Right ventricle myocardium superior (tissue), 1 donor: ENCODE data around the gene BBX. TPM values are rescaled to one million over a fixed set of nuclear protein-coding genes. Genes with fewer than 3 reads are reported as not detected.

ENCODE experiments used
- ATAC-seq: fragments of 200-7000 bp; cut with Tn5 transposase; one replicate; pipeline ENCODE4 v1.9.1; 2020; ENCODE audit warnings: mild to moderate bottlenecking; ENCODE audit not compliant: poor library complexity
- DNase-seq: peaks from one replicate; pipeline ENCODE4 v3.0.0-alpha.2; 2020
- intact Hi-C: fragments of 100-400 bp; cut with DNase I; formaldehyde crosslinking; loops from one replicate; pipeline ENCODE4 v1.11.2; 2022
- total RNA-seq: library from RNA; stranded (reverse); fragmentation: NEBNext Ultra II Directional; extraction: Animal tissue kit (Norgen Biotek cat#: 25700); gene quantifications from one replicate; pipeline ENCODE4 v1.2.1, GENCODE V29; 2021
- donor health status: DM: no; HTN: yes; CAD: no; lungs with severe emphysema.

The BBX gene
- total RNA-seq, 1 donor from 2014 or later = 31.7 TPM

GRCh38 chr3:107588217-107588616 lies 65.5 kb downstream of the BBX start:
- ATAC-seq = no peak
- no peak for DNase-seq

DNA sequence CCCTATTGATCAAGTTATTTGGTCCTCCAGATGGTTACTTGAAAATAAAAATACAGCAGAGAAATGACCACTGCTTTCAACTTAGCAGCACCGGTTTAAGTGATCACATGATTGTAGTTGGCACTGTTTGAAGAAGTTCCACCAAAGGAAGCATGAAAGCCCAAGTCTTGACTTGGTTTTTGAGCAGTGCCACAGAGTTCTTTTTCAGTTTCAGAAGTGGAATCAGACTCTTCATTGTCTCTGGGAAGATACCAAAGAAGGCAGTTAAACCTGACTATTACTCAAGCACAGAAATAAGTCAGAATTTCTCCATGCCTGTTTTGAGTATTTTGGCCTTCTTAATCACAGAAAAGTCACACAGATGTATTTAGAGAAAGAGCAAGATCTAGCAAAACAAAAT lies 66.7 kb downstream of the BBX start:
- intact Hi-C loops = no loop called here
- DNase-seq = no peak
- no peak for ATAC-seq

More at GRCh38 chr3:107588217-107588616, 65.5 kb downstream of the BBX start:
- intact Hi-C loops = no loop called here

DNA sequence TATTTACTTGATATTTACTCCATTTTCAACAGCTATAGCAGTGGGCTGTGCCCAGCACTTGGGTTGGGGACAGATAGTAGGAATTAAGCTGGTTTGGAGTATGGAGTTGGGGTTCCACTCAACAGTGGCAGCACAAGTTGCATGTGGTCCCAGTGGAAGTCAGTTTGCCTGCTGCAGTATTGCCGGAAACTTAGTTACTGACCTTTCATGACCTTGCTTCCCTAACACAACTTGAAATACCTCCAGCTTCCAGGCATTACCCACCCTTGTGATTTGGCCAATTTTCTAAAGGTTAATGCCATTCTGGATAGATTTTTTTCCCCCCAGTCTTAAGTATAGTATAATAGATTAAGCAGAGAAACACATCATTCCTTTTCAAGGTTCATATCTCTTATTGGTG lies 68.0 kb downstream of the BBX start:
- intact Hi-C loops = no loop called here
- DNase-seq = no peak
- no peak for ATAC-seq

DNA sequence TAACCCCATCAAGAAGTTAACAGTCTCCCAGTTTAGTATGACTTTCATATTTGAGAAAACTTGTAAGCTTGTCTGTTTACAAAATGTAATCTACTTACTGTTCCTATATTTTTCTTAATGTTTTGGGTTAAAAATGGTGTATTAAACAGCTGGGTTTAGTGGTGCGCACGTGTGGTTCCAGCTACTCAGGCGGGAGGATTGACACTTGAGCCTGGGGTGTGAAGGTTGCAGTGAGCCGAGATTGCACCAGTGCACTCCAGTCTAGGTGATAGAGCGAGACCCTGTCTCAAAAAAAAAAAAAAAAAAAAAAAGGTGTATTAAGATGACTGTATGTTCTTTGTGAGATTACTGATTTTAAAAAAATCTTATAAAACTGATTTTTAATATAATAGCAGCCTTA lies 69.3 kb downstream of the BBX start:
- no peak for ATAC-seq
- intact Hi-C loops = no loop called here
- DNase-seq = no peak

GRCh38 chr3:107594870-107595269 lies 72.1 kb downstream of the BBX start:
- ATAC-seq (no peak), DNase-seq (no peak)
- intact Hi-C loops = no loop called here

GRCh38 chr3:107596639-107597038 lies 73.9 kb downstream of the BBX start:
- no peak for ATAC-seq
- intact Hi-C loops = no loop called here

GRCh38 chr3:107598926-107599771 lies 76.4 kb downstream of the BBX start:
- intact Hi-C loops = no loop called here
- ATAC-seq = peak; percentile 91

More at GRCh38 chr3:107596639-107597038, 73.9 kb downstream of the BBX start:
- no peak for DNase-seq

DNA sequence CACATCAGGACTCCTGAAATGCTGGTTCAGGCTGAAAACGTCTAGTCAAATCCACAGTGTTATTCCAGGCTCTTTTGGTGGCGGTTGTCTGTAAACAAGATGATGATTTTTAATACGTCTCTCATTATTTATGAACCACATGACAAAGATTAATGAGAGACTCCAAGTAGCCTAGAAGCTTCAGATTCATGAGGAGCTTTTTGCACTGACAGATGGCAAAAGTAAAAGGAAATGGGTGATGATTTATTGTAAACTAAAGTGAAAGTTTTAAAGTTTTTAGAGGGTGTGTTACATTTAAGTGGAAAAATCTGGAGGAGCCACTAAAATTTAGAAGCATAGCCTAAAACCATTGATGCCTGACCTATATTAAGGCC lies 77.0 kb downstream of the BBX start:
- no peak for ATAC-seq
- intact Hi-C loops = no loop called here
- DNase-seq = no peak

More at GRCh38 chr3:107598926-107599771, 76.4 kb downstream of the BBX start:
- DNase-seq = peak; percentile 46

DNA sequence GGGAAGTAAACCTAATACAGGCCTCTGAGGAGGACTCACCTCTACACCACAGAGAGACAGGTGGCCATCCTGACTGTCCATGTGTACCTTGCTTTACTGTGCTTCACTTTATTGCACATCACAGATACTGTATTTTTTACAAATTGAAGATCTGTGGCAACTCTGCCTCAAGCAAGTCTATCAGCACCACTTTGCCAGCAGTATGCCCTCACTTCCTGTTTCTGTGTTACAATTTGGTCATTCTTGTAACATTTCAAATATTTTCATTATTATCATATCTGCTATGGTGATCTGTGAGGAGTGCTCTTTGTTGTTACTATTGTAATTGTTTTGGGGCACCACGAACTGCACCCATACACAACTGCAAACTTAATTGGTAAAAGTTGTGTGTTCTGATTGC lies 78.0 kb downstream of the BBX start:
- no peak for ATAC-seq
- DNase-seq = no peak
- intact Hi-C loops = no loop called here

- intact Hi-C loops = no loop called here
- DNase-seq = no peak
- ATAC-seq = peak; percentile 81
These were observed 81.5 kb downstream of the BBX start for GRCh38 chr3:107604057-107604822.

DNA sequence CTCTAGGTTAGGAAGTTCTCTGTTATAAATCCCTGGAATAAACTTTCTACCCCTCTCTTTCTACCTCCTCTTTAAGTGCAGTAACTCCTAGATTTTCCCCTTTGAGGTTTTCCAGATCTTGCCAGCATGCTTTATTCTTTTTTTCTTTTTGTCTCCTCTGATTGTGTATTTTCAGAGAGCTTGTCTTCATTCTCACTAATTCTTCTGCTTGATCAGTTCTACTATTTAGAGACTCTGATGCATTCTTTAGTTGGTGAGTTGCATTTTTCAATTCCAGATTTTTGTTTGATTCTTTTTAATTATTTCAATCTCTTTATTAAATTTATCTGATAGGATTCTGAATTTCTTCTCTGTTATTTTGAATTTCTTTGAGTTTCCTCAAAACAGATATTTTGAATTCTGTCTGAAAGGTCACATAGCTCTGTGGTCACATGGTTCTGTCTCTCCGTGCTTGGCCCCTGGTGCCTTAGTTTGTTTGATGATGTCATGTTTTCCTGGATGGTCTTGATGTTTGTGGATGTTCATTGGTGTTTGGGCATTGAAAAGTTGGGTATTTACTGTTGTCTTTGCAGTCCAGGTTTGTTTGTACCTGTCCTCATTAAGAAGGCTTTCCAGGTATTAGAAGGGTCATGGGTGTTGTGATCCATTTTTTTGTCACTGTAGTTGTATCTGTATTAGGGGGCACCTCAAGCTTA lies 89.2 kb downstream of the BBX start:
- intact Hi-C loops = no loop called here
- ATAC-seq = no peak
- DNase-seq = no peak

DNA sequence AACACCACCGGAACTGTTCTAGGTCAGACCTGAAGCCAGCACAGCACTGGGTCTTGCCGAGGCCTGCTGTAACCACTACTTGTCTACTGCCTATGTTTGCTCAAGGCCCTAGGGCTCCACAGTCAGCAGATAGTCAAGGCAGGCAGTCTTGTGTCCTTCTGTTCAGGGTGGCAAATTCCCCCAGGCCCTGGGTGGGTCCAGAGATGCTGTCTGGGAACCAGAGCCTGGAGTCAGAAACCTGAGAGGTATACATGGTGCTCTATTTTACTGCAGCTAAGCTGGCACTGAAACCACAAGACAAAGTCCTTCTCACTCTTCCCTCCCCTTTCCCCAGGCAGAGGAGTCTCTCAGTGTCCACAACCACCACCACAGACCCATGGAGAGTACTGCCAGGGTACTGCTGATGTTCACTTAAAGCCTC lies 89.9 kb downstream of the BBX start:
- no peak for ATAC-seq
- no peak for DNase-seq
- intact Hi-C loops = no loop called here

DNA sequence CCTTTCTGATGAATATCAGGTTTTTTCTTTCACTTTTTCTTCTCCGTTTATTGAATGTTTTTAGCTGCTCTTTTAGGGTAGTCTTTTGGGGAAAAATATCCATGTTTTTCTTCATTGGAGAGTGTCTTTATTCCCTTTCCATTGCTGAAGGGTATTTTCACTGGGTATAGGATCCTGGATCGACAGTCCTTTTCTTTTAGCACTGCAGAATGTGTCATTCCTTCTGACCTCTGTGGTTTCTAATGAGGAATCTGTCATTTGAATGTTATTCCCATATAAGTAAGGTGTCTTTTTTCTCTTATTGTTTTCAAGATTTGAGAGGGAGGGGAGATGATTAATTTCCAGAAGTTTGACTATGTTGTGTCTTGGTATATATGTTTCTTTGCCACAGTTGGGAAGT lies 96.8 kb downstream of the BBX start:
- intact Hi-C loops = no loop called here
- ATAC-seq (no peak), DNase-seq (no peak)

DNA sequence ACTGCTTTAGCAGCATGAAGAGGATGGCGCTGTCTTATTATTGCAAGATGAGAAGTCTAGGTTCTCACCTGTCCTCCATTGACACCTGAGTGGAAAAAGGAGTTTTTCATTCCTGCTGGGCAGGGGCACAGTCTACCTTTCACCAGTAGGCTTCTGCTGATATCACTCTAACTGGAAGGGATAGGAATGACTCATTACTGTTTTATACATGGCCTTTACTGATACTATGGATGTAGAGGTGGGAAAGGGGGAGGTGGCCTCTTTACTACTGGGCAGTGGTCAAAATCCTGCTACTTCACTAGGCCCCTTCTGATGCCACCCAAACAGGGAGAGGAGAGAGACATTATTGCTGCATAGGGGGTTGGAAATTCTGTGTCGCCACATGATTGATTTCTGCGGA lies 97.8 kb downstream of the BBX start:
- no peak for DNase-seq
- intact Hi-C loops = no loop called here
- ATAC-seq = no peak

GRCh38 chr3:107621465-107621864 lies 98.7 kb downstream of the BBX start:
- intact Hi-C loops = no loop called here
- no peak for ATAC-seq

DNA sequence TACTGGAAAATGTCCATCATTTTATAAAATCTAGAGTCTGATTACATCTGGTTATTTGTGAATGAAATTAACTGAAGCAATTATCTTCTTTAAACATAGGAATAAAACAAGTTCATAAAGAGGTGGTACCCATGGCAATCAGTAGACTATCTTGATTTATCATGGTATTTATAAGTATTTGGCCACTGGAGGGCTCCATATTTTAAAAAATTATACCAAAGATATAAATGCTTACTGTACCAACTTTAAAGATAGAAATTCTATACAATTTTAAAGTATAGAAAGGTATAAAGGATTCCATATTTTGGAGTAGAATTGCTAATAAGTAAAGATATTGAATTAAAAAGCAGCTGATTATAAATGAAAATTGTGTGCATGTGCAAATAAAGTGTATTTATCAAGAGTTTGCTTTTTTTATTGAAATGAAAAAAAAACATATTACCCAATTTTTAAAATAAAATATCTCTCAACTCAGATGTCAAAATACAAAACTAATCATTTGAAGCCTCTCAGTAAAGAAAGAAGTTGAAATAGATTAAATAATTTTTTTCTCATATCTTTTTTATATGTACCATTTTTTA lies 105.3 kb downstream of the BBX start:
- DNase-seq (no peak), ATAC-seq (no peak)
- intact Hi-C loops = no loop called here

More at GRCh38 chr3:107621465-107621864, 98.7 kb downstream of the BBX start:
- no peak for DNase-seq

GRCh38 chr3:107629566-107629965 lies 106.8 kb downstream of the BBX start:
- no peak for DNase-seq
- ATAC-seq = no peak
- intact Hi-C loops = no loop called here

- ATAC-seq (no peak), DNase-seq (no peak)
- intact Hi-C loops = no loop called here
These were observed 108.0 kb downstream of the BBX start for GRCh38 chr3:107630779-107631178.

DNA sequence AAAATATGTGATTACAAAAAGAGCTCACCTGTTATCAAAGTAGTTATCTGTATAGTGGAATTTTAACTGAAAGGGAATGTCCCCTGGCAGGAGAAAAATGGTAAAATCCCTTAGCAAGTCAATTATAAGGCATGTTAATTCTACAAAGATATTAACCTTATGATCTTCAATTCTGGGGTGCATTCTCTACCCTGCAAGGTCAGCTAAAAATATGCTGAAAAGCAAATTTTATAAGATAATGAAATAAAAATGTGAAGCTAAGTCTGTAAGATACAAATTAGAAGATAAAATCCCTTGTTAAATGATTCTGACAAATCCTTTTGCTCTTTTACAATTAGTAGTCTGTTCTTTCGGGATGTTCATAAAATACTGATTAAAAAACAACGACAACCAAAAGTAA lies 109.8 kb downstream of the BBX start:
- intact Hi-C loops = no loop called here
- ATAC-seq (no peak), DNase-seq (no peak)
